ENCODE measurements around the gene SFMBT2.

The SFMBT2 gene

DNA sequence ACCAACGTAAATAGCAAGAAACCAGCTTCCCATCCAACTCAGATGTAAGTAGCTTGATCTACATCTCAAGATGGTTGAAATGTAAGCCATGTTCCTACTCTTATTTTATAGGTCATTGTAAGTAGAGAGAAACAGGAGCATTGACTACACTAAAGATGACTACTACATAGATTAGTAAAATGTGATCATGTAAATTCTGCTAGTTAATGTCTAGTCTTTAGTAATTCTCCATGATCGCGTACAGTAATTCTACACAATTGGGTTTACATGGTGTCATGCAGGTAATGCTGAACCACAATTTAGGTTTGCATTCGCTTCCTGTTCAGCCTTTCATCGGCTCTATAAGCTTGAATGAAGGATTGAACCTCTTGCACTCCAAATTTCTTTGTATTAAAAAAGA is 14.9 kb upstream of the SFMBT2 start:
- no peak for DNase-seq (ENCODE audit: low read depth)

DNA sequence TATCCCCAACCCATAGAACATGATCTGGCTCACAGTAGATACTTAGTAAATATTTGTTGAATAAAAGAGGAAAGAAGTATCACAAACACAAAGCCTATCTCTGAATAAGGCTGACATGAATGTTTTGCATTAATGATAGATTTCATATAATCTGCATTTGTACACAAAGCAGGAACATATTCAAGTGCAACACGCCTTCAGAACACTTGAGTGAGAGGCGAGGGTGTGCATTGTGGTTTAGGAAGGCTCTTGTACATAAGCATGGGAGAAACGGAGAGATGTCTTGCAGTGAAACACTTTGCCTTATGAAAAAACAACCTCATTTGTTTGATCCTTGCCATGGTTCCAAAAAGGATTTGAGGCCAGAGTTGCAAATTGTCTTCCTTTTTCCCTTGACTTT is 14.1 kb upstream of the SFMBT2 start:
- no peak for DNase-seq (ENCODE audit: low read depth)

DNA sequence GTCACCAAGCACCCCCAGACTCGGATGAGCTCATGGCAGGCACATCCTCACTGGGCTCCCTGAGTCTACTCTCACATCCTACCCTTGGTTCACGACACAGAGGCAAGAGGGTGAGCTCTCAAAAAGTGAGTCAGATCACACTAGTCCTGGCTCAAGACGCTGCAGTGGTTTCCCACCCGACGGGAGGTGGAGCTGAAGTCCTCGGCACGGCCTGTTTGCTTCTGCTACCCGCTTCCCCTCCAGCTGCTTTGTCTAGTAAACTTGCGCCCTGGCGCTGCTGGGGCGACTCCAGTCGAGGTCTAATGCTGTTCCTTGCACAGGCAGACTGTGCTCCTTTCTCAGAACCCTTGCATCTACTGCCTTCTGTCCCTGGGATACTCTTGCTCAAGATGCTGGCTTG is 13.5 kb upstream of the SFMBT2 start:
- DNase-seq (ENCODE audit: low read depth), result no peak

DNA sequence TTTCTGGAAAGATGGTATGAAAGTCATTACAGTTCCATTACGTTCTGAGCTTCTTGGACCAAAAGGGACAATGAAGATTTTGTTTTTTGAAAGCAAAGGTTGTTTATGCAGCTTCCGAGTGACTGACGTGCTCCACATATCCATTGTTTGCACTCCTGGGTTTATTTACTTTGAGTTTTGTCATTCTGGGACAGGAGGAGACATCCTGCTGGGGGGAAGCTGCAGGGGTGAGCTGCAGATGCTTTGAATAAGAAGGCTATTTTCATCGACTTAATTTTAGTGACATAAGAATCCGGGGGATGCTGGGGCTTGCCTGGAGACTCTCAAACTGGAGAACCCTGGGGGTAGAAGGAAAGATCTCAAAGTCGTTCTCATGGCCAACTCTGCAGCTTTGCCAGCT is 12.7 kb upstream of the SFMBT2 start:
- no peak for DNase-seq (ENCODE audit: low read depth)

DNA sequence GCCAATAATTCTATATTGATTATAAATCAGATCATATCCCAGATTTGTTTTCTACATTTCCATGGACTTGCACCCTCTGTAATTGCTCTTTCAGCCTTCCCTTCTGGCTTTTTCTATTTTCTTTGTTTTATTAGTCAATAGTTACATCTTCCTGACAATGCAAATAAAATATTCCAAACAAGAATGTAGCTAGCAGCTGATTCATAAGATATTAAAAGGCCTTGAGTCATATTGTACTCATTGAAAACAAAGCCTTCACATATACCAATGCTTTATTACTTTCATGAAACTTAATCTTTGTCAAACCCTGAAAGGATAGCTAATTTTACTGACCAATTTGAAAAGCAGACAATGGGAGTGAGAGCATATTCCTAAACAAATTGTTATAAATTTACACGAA is 10.7 kb upstream of the SFMBT2 start:
- no peak for DNase-seq (ENCODE audit: low read depth)

DNA sequence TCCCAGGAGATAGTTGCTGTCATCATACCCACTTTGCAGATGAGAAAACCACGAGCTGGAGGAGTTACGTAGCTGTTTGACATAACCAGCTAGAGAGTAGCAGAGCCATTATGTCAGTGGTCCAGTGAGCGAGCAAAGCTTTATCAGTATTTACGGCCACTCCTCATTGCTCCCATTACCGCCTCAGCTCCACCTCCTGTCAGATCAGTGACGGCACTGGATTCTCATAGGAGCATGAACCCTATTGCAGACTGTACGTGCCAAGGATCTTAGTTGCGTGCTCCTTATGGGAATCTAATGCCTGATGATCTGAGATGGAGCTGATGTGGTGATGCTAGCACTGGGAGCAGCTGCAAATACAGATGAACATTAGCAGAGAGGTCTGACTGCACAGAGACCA is 9.2 kb upstream of the SFMBT2 start:
- no peak for DNase-seq (ENCODE audit: low read depth)

DNA sequence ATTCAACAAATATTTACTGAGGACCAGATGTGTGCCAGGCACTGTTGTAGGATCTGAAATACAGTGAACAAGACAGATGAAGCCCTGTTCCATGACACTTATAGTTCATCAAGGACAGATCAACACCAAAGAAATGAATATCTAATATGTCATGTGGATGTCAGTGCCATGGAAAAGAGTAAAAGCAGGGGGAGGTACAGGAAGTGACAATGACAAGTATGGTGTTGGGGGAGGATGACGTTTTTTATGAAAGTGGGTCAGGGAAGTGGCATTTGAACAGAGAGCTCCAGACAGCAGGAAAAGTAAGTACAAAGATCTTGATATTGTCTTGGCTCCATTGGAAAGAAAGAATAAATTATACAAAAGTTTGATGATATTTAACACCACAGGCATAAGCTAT is 7.0 kb upstream of the SFMBT2 start:
- no peak for DNase-seq (ENCODE audit: low read depth)

DNA sequence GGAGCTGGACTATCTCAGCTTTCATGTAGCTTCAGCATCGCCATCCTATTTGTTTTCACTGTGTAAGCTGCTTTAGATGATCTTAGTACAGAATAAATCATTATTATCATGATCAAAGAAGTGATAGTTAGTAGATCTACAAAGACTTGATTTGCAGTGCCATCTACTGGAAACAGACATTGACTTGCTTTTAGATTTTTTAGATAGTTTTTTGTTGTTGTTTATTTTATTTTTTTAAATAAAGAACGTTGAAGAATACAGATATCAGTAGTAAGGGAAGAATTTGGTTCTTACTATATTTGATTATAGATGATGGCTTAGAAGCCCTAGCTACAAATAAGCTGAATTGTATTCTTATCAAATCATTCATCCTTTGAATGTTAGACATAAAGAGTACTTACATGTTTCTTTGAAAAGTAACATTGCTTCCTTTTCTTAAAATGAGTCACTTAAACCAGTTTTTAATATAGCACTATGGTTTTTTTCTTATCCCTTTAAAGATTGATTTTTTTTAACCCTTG is 6.3 kb upstream of the SFMBT2 start:
- DNase-seq (ENCODE audit: low read depth), result no peak

DNA sequence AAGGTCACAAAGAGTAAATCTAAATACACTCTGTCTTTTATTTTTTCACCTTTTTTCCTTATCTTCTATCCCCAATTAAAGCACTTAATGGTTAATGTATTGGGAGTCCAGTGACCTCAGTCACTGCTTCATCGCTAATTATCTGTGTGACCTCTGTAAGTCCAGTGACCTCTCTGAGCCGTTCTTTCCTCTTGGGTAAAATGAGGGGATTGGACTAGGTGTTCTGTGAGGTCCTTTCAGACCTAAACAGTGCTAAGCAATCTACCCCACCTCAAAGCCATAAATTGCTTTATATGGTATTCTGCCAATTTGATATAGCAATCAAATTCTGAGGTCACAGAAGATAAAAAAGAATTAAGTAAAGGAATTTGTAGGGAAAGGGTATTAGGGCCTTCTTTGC is 3.9 kb upstream of the SFMBT2 start:
- DNase-seq (ENCODE audit: low read depth), result no peak

DNA sequence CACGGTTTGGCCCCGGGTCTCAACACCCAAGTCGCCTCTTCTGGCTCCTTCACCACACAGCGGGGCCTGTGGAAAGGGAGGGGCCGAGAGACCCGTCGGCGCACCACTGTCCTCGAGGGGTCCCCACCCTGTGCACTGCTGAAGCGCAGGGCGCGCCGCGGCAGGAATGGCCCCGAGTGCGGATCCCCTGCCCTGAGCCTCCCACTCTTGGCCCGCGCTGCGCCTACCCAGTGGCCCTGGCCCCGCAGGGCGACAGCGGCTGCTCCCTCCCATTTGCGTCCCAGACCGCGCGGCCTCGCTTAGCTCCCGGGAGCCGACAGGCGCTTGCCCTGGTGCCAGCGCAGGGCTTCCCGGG is 2.1 kb upstream of the SFMBT2 start:
- DNase-seq (ENCODE audit: low read depth), result no peak

DNA sequence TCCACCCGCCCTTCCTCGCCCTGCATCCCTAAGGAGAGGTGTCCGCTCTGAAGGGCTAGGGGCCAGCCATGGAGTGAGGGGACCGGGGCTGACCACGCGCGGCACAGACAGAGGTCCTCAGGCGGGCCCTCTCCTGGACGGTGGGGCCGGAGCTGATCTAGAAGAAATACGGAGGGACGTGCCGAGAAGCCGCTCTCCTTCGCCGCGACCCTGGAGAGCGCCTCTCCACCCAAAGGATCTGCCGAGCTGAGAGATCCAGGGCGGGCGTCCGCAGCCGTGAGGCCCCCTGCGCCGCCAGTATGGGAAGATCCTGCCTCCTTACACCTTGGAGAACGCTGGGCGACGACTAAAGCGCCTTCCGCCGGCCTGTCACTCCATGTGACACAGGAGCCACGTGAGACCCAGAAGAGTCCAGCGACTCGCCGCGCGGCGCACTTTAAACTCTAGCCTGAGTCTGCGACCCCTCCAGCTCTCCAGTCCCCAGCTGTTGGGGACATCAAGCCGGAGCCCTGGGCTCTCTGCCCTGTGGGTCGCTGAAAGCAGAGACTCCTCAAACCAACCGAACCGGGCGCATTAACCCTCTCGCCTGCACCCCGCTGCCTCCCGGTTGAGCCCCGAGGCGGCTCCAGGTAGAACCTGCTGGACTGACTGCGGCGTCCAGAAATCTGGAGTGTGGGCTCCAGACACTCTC is 1.5 kb upstream of the SFMBT2 start:
- DNase-seq (ENCODE audit: low read depth), result peak; percentile 8

DNA sequence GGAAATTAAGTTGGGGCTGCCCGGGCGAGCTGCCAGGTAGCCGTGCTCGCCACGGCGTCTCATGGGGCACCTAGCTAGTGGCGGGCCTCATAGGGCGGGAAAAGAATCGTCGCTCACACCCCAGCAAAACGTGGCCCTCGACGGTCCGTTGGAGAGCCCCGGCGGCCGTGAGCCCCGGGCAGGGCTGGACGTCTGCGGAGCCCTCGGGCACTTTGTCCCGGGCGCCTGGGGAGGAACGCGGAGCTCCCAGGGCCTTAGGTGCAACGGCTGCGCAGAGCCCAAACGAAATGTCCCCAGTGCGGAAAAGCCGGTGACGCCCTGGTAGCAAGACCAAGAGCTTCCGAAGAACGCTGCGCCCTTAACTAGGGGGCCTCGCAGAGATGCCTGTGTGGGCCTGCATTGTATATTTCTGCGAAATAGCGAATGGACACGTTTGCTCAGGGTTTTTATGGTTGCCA is 866 bp upstream of the SFMBT2 start:
- DNase-seq (ENCODE audit: low read depth), result peak; percentile 16

DNA sequence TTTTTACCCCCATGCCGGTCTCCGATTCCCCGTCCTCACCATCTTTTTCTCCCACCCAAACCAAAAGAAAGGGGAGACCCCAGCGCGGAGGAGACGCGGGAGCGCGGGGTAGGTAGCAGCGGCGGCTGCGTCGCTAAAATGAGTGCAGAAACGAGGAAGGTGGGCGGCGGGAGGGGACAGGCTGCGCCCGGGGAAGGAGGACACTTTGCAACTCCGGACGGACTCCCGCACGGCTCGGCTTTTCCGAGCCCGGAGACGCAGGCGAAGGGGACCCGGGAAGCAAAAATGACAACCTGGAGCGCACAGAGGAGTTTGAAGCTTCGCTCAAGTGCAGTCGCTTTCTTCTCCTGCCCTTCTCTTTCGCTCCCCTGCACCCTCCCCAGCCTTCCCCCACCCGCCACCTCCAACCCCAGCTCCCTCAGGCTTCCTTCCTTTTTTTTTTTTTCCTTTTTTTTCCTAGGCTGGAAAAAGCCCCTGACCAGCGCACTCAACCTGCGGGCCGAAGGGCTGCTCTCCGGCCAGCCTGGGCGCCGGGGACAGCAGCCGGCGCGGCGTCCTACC is 453 bp downstream of the SFMBT2 start:
- DNase-seq (ENCODE audit: low read depth), result peak; percentile 17

DNA sequence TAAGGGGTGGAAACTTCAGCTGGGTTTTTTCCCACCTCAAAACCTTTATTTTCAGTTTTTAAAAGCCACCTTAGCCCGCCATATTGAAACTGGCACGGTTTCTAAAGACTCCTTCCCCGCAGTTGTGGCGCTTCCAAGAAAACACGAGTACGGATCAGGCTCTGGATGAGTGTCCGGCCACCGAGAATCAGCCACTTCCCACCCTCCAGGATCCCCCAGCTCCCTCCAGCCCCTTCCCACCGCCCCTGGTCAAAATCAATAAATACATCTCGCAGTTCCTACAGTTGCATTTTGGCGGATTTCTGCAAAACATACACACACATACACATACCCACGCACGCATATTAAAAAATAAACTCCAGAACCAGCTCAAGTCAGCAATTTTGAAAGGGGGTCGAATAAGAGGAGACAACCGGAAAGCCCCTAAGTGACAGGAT is 1.1 kb downstream of the SFMBT2 start:
- no peak for DNase-seq (ENCODE audit: low read depth)

DNA sequence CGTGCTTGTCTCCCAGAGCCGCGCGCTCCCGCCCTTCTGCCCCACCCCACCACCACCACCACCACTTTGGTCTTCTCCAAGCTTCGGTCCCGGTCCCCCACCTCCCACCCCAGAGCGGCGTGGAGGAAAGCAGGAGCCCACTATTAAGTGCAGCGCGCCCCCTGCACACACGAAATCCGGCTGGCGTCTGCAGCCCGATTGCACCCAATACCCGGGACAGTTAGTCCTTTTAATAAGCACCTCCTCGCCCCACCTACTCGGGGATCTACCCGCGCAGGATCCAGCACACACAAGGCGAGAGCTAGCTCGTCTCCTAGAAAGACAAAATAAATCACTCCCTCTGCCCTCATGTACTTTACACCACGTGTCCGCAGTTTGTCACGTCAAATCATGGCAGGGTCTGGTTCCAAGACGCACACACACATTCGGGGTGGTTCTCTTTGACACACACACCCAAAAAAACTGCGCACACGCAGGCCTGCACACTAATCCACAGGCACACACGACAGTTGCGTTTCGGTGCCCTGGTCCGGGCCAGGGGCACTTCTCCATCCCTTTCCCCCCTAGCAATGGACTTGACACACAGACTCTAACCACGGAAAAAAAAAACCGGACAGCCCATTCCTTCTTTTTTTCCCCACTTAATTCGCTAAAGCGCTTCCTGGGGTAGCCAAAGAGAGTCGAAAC is 1.6 kb downstream of the SFMBT2 start:
- peak; percentile 15 for DNase-seq (ENCODE audit: low read depth)

DNA sequence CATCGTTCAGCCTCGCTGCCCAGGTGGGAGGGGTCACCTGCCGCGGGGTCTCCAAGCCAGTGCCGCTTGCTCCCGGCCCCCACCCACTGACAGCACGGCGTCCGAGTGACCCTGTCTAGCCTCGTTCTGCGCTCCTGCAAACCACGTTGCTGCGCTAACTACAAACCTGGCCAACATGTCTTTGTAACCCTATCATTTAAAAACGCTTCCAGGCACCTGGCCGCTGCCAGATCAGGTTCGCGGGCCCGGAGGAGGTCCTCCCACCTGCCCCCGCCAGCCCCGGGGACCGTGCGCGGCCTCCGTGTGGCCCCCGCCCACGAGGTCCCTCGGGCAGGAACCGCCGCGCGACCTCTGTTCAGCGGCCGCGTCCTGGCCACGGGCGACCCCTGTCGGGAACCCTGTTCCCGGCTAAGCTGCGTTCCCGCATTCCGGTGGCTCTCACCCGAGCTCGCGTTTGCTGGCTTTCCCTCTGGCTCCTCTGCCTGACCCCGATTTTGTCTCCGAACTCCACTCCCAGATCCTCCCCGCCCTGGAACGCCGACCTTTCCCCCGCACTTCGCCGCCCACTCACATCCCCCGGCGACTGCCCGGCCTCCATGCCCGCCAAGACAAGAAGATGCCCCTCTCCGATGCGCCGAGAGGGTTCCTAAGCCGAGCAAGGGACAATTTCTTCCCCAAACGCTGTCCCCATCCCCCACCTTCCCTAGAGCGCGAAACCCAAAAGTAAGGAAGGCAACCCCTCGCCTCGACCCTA is 2.4 kb downstream of the SFMBT2 start:
- peak; percentile 36 for DNase-seq (ENCODE audit: low read depth)

DNA sequence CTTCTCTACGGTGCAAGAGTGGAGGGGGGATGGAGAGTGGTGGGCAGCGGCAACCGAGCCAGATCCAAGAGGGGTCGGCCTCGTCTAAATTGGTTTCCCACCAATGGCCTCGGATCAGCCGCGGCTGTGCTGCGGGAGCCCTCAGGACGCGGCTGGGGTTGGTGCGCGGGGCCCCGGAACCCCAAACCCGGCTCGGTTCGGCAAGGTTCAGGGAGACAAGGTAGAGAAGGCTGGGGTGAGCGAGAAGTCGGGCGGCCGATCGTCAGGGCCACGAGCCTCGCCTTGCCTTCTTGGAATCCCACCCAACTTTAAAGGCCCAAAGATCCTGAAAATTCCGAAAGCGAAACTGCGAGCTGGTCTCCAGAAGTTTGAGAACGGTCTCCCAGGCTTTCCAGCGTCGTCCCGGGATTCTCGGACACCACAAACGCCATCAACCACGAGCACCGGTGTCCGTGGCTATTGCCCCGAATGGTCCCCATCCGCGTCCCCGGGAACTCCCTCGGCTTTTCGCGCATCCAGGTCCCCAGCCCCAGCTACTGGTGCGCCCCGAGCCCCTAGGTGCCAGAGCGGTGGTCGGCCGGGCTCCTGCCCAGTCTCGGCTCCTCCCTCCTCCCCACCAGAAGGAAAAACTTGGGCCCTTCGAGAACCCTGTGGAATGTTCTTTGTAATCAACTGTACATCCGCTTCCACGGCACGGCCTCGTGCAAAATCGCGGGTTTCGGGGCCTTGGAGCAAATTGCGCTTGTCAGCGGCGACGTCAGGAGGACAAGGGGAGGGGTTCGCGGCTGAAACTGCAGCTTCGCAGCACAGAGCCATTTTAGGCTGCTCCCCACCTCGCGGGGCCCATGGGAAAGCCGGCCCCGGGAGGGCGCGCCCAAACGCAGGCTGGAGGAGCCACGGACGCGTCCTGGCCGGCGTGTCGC is 3.2 kb downstream of the SFMBT2 start:
- peak; percentile 35 for DNase-seq (ENCODE audit: low read depth)

DNA sequence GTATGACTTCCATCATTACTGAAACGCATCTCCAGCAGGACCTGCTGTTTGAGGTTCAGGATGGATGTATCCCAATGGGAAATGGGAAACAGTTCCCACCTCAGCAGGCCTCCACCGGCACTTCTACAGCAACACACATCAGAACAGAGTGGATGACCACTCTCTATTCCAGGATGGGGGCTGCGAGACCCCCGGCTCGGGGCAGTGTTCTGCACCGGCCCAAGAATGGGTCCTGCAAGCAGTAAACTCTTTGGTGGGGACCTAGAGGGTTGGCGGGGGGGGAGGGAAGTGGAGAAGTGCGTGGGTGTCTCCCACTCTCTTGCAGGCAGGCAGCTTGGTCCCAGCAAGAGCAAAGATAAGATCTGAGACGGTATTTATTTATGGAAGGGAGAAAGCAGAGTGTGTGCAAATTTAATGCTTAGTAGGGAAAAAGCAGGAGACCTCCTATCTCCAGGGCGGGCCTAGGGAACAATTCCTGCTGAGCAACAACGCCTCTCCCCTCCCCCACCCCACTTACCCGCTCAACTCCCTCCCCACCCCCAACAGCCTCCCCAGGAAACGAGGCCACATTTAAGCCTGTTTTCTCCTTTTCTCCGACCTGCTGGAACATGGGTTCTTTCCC is 4.0 kb downstream of the SFMBT2 start:
- DNase-seq (ENCODE audit: low read depth), result no peak

DNA sequence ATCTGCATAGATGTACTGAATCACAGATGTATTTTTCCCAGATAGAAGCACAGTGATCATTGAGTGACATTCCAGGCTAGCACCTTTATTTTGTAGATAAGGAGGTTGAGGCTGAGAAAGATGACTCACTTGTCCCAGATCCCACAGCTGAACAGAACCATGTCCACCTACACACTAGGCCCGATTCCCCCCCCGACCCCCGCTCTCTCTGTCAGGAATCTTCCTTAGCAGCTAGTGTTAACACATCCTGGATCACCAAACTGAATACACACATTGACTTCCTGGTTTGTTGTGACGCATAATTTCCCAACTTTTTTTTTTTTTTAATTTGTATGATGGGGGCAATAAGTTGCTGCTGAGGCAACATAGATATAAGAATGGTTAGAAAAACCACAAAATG is 5.2 kb downstream of the SFMBT2 start:
- DNase-seq (ENCODE audit: low read depth), result no peak

DNA sequence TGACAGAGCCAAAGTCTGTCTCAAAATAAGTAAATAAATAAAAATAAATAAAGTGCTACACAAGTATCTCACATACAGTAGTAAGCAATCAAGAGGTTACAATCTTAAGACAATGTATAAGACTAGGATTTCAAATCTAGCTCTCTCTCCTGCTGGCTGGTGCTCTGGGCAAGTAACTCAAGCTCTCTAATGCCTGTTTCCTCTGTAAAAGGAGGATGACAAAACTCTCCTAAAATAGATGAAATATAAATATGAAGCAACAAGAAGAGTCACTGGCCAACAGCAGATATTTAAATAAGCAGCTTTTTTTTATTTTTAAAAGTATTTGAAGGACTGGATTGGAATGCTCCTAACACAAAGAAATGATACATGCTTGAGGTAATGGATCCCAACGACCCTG is 7.2 kb downstream of the SFMBT2 start:
- no peak for DNase-seq (ENCODE audit: low read depth)

DNA sequence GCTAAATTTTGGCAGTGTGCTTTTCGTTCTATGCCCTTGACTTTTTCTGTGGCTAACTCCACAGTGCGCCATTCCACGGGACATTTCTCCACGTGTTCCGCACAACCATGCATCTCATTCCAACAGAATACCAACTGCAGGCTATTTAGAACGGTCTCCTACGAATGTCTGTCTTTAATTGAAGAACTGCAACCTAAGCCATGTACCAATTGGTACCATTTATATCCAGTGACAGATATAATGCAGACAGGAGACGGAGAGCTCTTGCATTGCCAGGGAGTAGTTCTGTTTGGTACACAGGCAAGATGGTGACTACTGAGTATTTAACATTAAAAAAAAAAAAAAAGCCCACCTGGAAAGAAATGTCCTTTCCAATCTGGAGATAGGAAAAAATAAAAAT is 9.1 kb downstream of the SFMBT2 start:
- no peak for DNase-seq (ENCODE audit: low read depth)
